IMR-90 (cell line): ENCODE data around the gene TIGD4. TPM values are rescaled to one million over a fixed set of nuclear protein-coding genes. Genes with fewer than 3 reads are reported as not detected.

Experiments
- ATAC-seq: fragments of 200-7000 bp; cut with Tn5 transposase; 2 replicates; pipeline ENCODE4 v1.9.1; 2020; ENCODE audit warnings: low read depth, mild to moderate bottlenecking, moderate library complexity
- BruUV-seq: library from RNA; stranded (reverse); fragments of 400-500 nt; replicated peaks from 2 replicates; lab custom pipeline; 2021; lab: Mats Ljungman, UMichigan
- CTCF ChIA-PET: fragments of 300-600 bp; formaldehyde crosslinking; extraction: SDS; loops from one replicate; lab custom pipeline; 2021; ENCODE audit warnings: antibody characterized with exemption; lab: Yijun Ruan, JAX
- POLR2A ChIA-PET: fragments of 300-600 bp; sonication (Branson Sonifier 250); formaldehyde crosslinking; loops from one replicate; lab custom pipeline; 2022; ENCODE audit warnings: antibody characterized with exemption; ENCODE audit not compliant: unreplicated experiment; lab: Charles Lee
- DNase-seq: peaks from one replicate; pipeline ENCODE4 v3.0.0; 2013
- H2AFZ ChIP-seq: replicated peaks from 2 replicates; pipeline ENCODE3; 2013; ENCODE audit warnings: low read length, mild to moderate bottlenecking; ENCODE audit not compliant: poor library complexity
- H2AK5ac ChIP-seq: 2 replicates; pipeline ENCODE4 v1.6.1; 2013; ENCODE audit warnings: low read depth, low read length, inconsistent platforms
- H2AK9ac ChIP-seq: replicated peaks from 2 replicates; pipeline ENCODE3; 2013; ENCODE audit warnings: mild to moderate bottlenecking, low read depth, low read length, moderate library complexity; ENCODE audit not compliant: poor library complexity
- H2BK120ac ChIP-seq: 2 replicates; pipeline ENCODE4 v1.6.1; 2013; ENCODE audit warnings: low read depth, low read length, inconsistent platforms
- H2BK15ac ChIP-seq: 3 replicates; pipeline ENCODE4 v1.6.1; 2013; ENCODE audit warnings: low read depth, low read length, inconsistent platforms
- H2BK20ac ChIP-seq: 2 replicates; pipeline ENCODE4 v1.6.1; 2013; ENCODE audit warnings: low read depth, mild to moderate bottlenecking, inconsistent platforms, low read length, moderate library complexity
- H2BK5ac ChIP-seq: 2 replicates; pipeline ENCODE4 v1.6.1; 2013; ENCODE audit warnings: mild to moderate bottlenecking, low read depth, low read length, inconsistent platforms; ENCODE audit not compliant: poor library complexity, severe bottlenecking
- H3K14ac ChIP-seq: replicated peaks from 2 replicates; pipeline ENCODE4 v1.6.1; 2013; ENCODE audit warnings: low read depth, low read length, inconsistent platforms
- H3K18ac ChIP-seq: 2 replicates; pipeline ENCODE4 v1.6.1; 2013; ENCODE audit warnings: low read depth, low read length, control low read depth
- H3K23ac ChIP-seq: 2 replicates; pipeline ENCODE4 v1.6.1; 2013; ENCODE audit warnings: low read depth, low read length, inconsistent platforms
- H3K27ac ChIP-seq: 2 replicates; pipeline ENCODE4 v1.5.1; 2013; ENCODE audit warnings: mild to moderate bottlenecking, control low read depth, low read length; ENCODE audit not compliant: insufficient read depth
- H3K27me3 ChIP-seq: 2 replicates; pipeline ENCODE4 v1.6.1; 2013; ENCODE audit warnings: low read length; ENCODE audit not compliant: control insufficient read depth, insufficient read depth
- H3K36me3 ChIP-seq: 2 replicates; pipeline ENCODE4 v1.6.1; 2013; ENCODE audit warnings: low read length, mixed read lengths; ENCODE audit not compliant: control insufficient read depth, insufficient read depth
- H3K4ac ChIP-seq: 2 replicates; pipeline ENCODE4 v1.6.1; 2013; ENCODE audit warnings: low read depth, low read length, inconsistent platforms
- H3K4me1 ChIP-seq: 2 replicates; pipeline ENCODE4 v1.6.1; 2013; ENCODE audit warnings: low read length, mixed read lengths; ENCODE audit not compliant: control insufficient read depth, insufficient read depth
- H3K4me2 ChIP-seq: 2 replicates; pipeline ENCODE4 v1.6.1; 2013; ENCODE audit warnings: low read depth, mild to moderate bottlenecking, control low read depth, low read length, moderate library complexity
- H3K4me3 ChIP-seq: 2 replicates; pipeline ENCODE4 v1.5.1; 2013; ENCODE audit warnings: low read depth, mild to moderate bottlenecking, control low read depth, low read length, moderate library complexity; ENCODE audit not compliant: insufficient read depth
- H3K56ac ChIP-seq: 2 replicates; pipeline ENCODE4 v1.6.1; 2013; ENCODE audit warnings: low read length, inconsistent platforms; ENCODE audit not compliant: insufficient read depth; ENCODE audit errors: extremely low read depth
- H3K79me1 ChIP-seq, 2 experiments: 2 replicates each; pipeline ENCODE4 v1.6.1; 2013; ENCODE audit warnings: low read length in 2 of 2, inconsistent platforms in 1 of 2, low read depth in 1 of 2
- H3K9ac ChIP-seq: 2 replicates; pipeline ENCODE4 v1.6.1; 2013; ENCODE audit warnings: low read depth, low read length, control low read depth
- H3K9me1 ChIP-seq: 2 replicates; pipeline ENCODE4 v1.6.1; 2013; ENCODE audit warnings: low read length, inconsistent platforms; ENCODE audit not compliant: insufficient read depth
- H3K9me3 ChIP-seq: 2 replicates; pipeline ENCODE4 v1.6.1; 2013; ENCODE audit warnings: low read length; ENCODE audit not compliant: control insufficient read depth, insufficient read depth
- H4K20me1 ChIP-seq: 2 replicates; pipeline ENCODE4 v1.6.1; 2013; ENCODE audit warnings: low read length, inconsistent platforms; ENCODE audit not compliant: insufficient read depth
- H4K5ac ChIP-seq: 2 replicates; pipeline ENCODE4 v1.6.1; 2013; ENCODE audit warnings: mild to moderate bottlenecking, low read depth, low read length, control low read depth
- H4K8ac ChIP-seq, 2 experiments: 2 replicates each; pipeline ENCODE4 v1.6.1; 2013; ENCODE audit warnings: low read depth in 2 of 2, low read length in 2 of 2, control low read depth in 1 of 2, inconsistent platforms in 1 of 2
- H4K91ac ChIP-seq: 2 replicates; pipeline ENCODE4 v1.6.1; 2013; ENCODE audit warnings: low read depth, low read length, inconsistent platforms; ENCODE audit not compliant: insufficient read depth
- BHLHE40 ChIP-seq: fragments of 150-350 bp; IDR thresholded peaks from 2 replicates; pipeline ENCODE4 v1.6.1; 2016; ENCODE audit warnings: mild to moderate bottlenecking, low read depth, low read length
- CEBPB ChIP-seq: IDR thresholded peaks from 2 replicates; pipeline ENCODE4 v1.6.1; 2012; ENCODE audit warnings: low read depth, low read length, improper control_type of control experiment
- CHD1 ChIP-seq: IDR thresholded peaks from 2 replicates; pipeline ENCODE4 v1.6.1; 2012; ENCODE audit warnings: low read depth, low read length, improper control_type of control experiment
- CTCF ChIP-seq: conservative IDR thresholded peaks from 2 replicates; pipeline ENCODE4 v1.5.1; 2012; ENCODE audit warnings: mild to moderate bottlenecking, low read depth, low read length, improper control_type of control experiment
- ELK1 ChIP-seq: fragments of 150-350 bp; IDR thresholded peaks from 2 replicates; pipeline ENCODE4 v1.6.1; 2016; ENCODE audit warnings: low read depth, mild to moderate bottlenecking, low read length, moderate library complexity, borderline replicate concordance
- FOS ChIP-seq: fragments of 150-350 bp; IDR thresholded peaks from 2 replicates; pipeline ENCODE4 v1.6.1; 2016; ENCODE audit warnings: low read depth, low read length
- MAFK ChIP-seq: IDR thresholded peaks from 2 replicates; pipeline ENCODE4 v1.6.1; 2012; ENCODE audit warnings: low read depth, low read length, improper control_type of control experiment
- MAZ ChIP-seq: IDR thresholded peaks from 2 replicates; pipeline ENCODE4 v1.6.1; 2012; ENCODE audit warnings: low read depth, mild to moderate bottlenecking, low read length, improper control_type of control experiment, moderate library complexity, borderline replicate concordance
- MXI1 ChIP-seq: IDR thresholded peaks from 2 replicates; pipeline ENCODE4 v1.6.1; 2012; ENCODE audit warnings: low read depth, mild to moderate bottlenecking, low read length, moderate library complexity, borderline replicate concordance
- NFE2L2 ChIP-seq: fragments of 150-350 bp; IDR thresholded peaks from 2 replicates; pipeline ENCODE4 v1.6.1; 2016; ENCODE audit warnings: low read depth, mild to moderate bottlenecking, low read length
- POLR2A ChIP-seq: IDR thresholded peaks from 2 replicates; pipeline ENCODE4 v1.6.1; 2012; ENCODE audit warnings: mild to moderate bottlenecking, low read depth, low read length
- RAD21 ChIP-seq: IDR thresholded peaks from 2 replicates; pipeline ENCODE4 v1.6.1; 2012; ENCODE audit warnings: low read length, improper control_type of control experiment
- RCOR1 ChIP-seq: IDR thresholded peaks from 2 replicates; pipeline ENCODE4 v1.6.1; 2012; ENCODE audit warnings: mild to moderate bottlenecking, low read length, improper control_type of control experiment; ENCODE audit not compliant: insufficient replicate concordance
- RFX5 ChIP-seq: IDR thresholded peaks from 2 replicates; pipeline ENCODE4 v1.8.0; 2012; ENCODE audit warnings: low read depth, mild to moderate bottlenecking, low read length, moderate library complexity
- SMC3 ChIP-seq: fragments of 150-350 bp; IDR thresholded peaks from 2 replicates; pipeline ENCODE4 v1.6.1; 2016; ENCODE audit warnings: low read depth, mild to moderate bottlenecking, antibody characterized with exemption, low read length, moderate library complexity
- USF2 ChIP-seq: fragments of 150-350 bp; IDR thresholded peaks from 2 replicates; pipeline ENCODE4 v1.6.1; 2017; ENCODE audit warnings: mild to moderate bottlenecking, antibody characterized with exemption, low read length, low read depth
- WGBS, 2 experiments: methylation state at CpG; one replicate each; pipeline versions ENCODE4 v1.1.5 to v1.1.7; 2013; ENCODE audit warnings: missing lambda C conversion rate in 2 of 2; ENCODE audit not compliant: insufficient read length in 1 of 2; ENCODE audit errors: extremely low coverage in 2 of 2; 5-methylcytosine and 5-hydroxymethylcytosine counted together
- dilution Hi-C: fragments of 300-500 bp; cut with HindIII; formaldehyde crosslinking; loops from one replicate; pipeline ENCODE4 v1.14.3; 2018; ENCODE audit warnings: low sequenced_read_pairs; ENCODE audit not compliant: unreplicated experiment
- in situ Hi-C: fragments of 300-500 bp; cut with MboI; formaldehyde crosslinking; loops from 3 replicates; pipeline ENCODE4 v1.14.3; 2019; ENCODE audit warnings: low sequenced_read_pairs, inconsistent platforms, mixed read lengths
- intact Hi-C: fragments of 100-400 bp; cut with micrococcal nuclease; formaldehyde crosslinking; loops from 2 replicates; pipeline ENCODE4 v1.10.0; 2022
- polyA plus RNA-seq, 3 experiments: library from polyadenylated mRNA; depleted of rRNA; stranded (reverse); fragments of >200 nt; gene quantifications; 2 replicates each; pipeline ENCODE4 v1.2.3, GENCODE V29; 2012; ENCODE audit warnings: low replicate concordance in 1 of 3
- total RNA-seq: library from RNA; depleted of rRNA; stranded (reverse); fragments of >200 nt; gene quantifications from 2 replicates; pipeline ENCODE4 v1.2.3, GENCODE V29; 2012

TIGD4 gene
- total and polyA plus RNA-seq, 2 of the 4 experiments (the other 2 are of a cell fraction), result 0.03 TPM; not detected in 1

GRCh38 chr4:152805071-152805650 lies 25.6 kb upstream of the TIGD4 start:
- Histone ChIP-seq H3K27ac (no peak overlapping the region), H2AK5ac (no peak overlapping the region), H3K9ac (no peak overlapping the region), H3K4ac (no peak overlapping the region), H3K36me3 (no peaks in the 10 kb centered on the region), H3K27me3 (no peaks in the 10 kb centered on the region), H3K4me1 (peaks cover 2% of the 10 kb centered on the region; the same call in 1 of the 2 replicates), H4K20me1 (peaks cover 11% of the 10 kb centered on the region; the same call in 1 of the 2 replicates), H3K4me2 (no peak overlapping the region), H3K23ac (no peak overlapping the region), H3K14ac (no peak overlapping the region), H2BK5ac (no peak overlapping the region), H3K18ac (no peak overlapping the region), H2AFZ (no peak overlapping the region), H4K91ac (no peak overlapping the region), H2BK120ac (no peak overlapping the region), H3K79me1 (peaks cover 30 to 52% of the 10 kb centered on the region in 2 experiments), H2AK9ac (no peak overlapping the region), H4K5ac (no peak overlapping the region), H3K9me3 (no peaks in the 10 kb centered on the region), H3K4me3 (no peak overlapping the region), H3K9me1 (no peaks in the 10 kb centered on the region), H4K8ac (no peak overlapping the region), H2BK15ac (no peak overlapping the region), H3K56ac (no peak overlapping the region), H2BK20ac (no peak overlapping the region)
- 100% methylated on average over 1 of the region's 2 CpGs; no CpG with 5 or more reads in 1 of the 2 experiments for WGBS, 2 experiments
- ATAC-seq (no peak), DNase-seq (no peak)
- BruUV-seq, result no TSS peak
- intact Hi-C loops, result no loop called here
- dilution Hi-C loops, result no loop called here
- POLR2A ChIA-PET, result no interaction called here
- in situ Hi-C loops, result no loop called here
- TF ChIP-seq RFX5 (no peak), SMC3 (no peak), MAZ (no peak), MAFK (no peak), MXI1 (no peak), NFE2L2 (no peak), ELK1 (no peak), USF2 (no peak), CEBPB (no peak), RCOR1 (no peak), RAD21 (no peak), CHD1 (no peak), BHLHE40 (no peak), FOS (no peak), CTCF (no peak), POLR2A (no peak)
- CTCF ChIA-PET, result interaction anchor here (0.8 kb wide), 1 partner anchor 14 kb away, joined by 3 read pairs; no protein-coding TSS in a partner anchor
